ENCODE measurements around the gene FEZF2. TPM values are rescaled to one million over a fixed set of nuclear protein-coding genes. Genes with fewer than 3 reads are reported as not detected.
A peak's percentile ranks its signal among the peaks of the same experiment; 100 is the strongest.

FEZF2 gene
- polyA plus RNA-seq, 3 donors, result not detected

GRCh38 chr3:62373714-62374333 is 474 bp upstream of the FEZF2 start:
- no peak overlapping the region for H3K9ac ChIP-seq (ENCODE audit: insufficient read depth, low read length, poor library complexity, severe bottlenecking)
- H3K36me3 ChIP-seq (replicated peaks in 1 of 2; ENCODE audit: control insufficient read depth in 1 of 2, insufficient read depth in 2 of 2, low read length in 2 of 2), result no peaks in the 10 kb centered on the region
- no peak overlapping the region for H3K27ac ChIP-seq (ENCODE audit: low read depth in 1 of 2, low read length in 2 of 2)
- 4% methylated on average over 44 of the region's 47 CpGs for WGBS (ENCODE audit: insufficient coverage)
- no peak for DNase-seq
- no peak for TF ChIP-seq CTCF (IDR thresholded peaks at IDR 0.05)
- peaks cover 0 to 59% of the 10 kb centered on the region in 2 donors for H3K9me3 ChIP-seq (replicated peaks in 1 of 2; ENCODE audit: control insufficient read depth in 1 of 2, insufficient read depth in 1 of 2, low read length in 2 of 2)
- no peaks in the 10 kb centered on the region for H3K79me2 ChIP-seq (ENCODE audit: insufficient read depth, low read length)
- no peak overlapping the region for H3K4me3 ChIP-seq (replicated peaks in 1 of 3; ENCODE audit: low read depth in 2 of 3, low read length in 3 of 3)
- Mint-ChIP-seq H3K36me3 (peaks cover under 1 to 2% of the 10 kb centered on the region in 2 donors), H3K4me1 (peaks cover 3% of the 10 kb centered on the region), H3K4me3 (peak overlapping the region in 1 of 2 donors; percentile 70), H3K27ac (no peak overlapping the region), H3K27me3 (ENCODE audit: low read depth in 3 of 3) (peaks cover 97 to 99% (median 97%) of the 10 kb centered on the region in 3 donors), H3K9me3 (peaks cover 0 to 13% (median 3%) of the 10 kb centered on the region in 7 donors)
- intact Hi-C loops (cut with micrococcal nuclease), result no loop called here
- no peaks in the 10 kb centered on the region for H4K20me1 ChIP-seq (ENCODE audit: insufficient read depth, low read length)
- no peak overlapping the region for H2AFZ ChIP-seq (ENCODE audit: insufficient read depth, low read depth, low read length, poor library complexity, severe bottlenecking)
- no peaks in the 10 kb centered on the region for H3K4me1 ChIP-seq (ENCODE audit: control insufficient read depth in 1 of 2, insufficient read depth in 2 of 2, low read length in 2 of 2)
- H3K4me2 ChIP-seq (replicated peaks; ENCODE audit: extremely low read depth, low read length, poor library complexity, severe bottlenecking), result no peak overlapping the region
- peaks cover 87 to 97% of the 10 kb centered on the region in 2 donors for H3K27me3 ChIP-seq (ENCODE audit: control insufficient read depth in 2 of 2, insufficient read depth in 2 of 2, low read length in 2 of 2)

GRCh38 chr3:62372621-62373041 is 719 bp downstream of the FEZF2 start:
- 4% methylated on average over 30 of the region's 30 CpGs for WGBS (ENCODE audit: insufficient coverage)
- TF ChIP-seq CTCF (IDR thresholded peaks at IDR 0.05), result no peak
- peak overlapping the region in 1 of 2 donors; percentile 70 for H3K4me3 Mint-ChIP-seq
- H3K27me3 ChIP-seq (ENCODE audit: control insufficient read depth in 2 of 2, insufficient read depth in 2 of 2, low read length in 2 of 2), result peaks cover 85 to 97% of the 10 kb centered on the region in 2 donors
- no peaks in the 10 kb centered on the region for H3K4me1 ChIP-seq (ENCODE audit: control insufficient read depth in 1 of 2, insufficient read depth in 2 of 2, low read length in 2 of 2)
- peaks cover 0 to 67% of the 10 kb centered on the region in 2 donors for H3K9me3 ChIP-seq (replicated peaks in 1 of 2; ENCODE audit: control insufficient read depth in 1 of 2, insufficient read depth in 1 of 2, low read length in 2 of 2)
- no peak overlapping the region for H3K4me2 ChIP-seq (replicated peaks; ENCODE audit: extremely low read depth, low read length, poor library complexity, severe bottlenecking)
- peaks cover 97 to 100% (median 97%) of the 10 kb centered on the region in 3 donors for H3K27me3 Mint-ChIP-seq (ENCODE audit: low read depth in 3 of 3)
- H3K36me3 ChIP-seq (replicated peaks in 1 of 2; ENCODE audit: control insufficient read depth in 1 of 2, insufficient read depth in 2 of 2, low read length in 2 of 2), result no peaks in the 10 kb centered on the region
- H2AFZ ChIP-seq (ENCODE audit: insufficient read depth, low read depth, low read length, poor library complexity, severe bottlenecking), result no peak overlapping the region
- no peaks in the 10 kb centered on the region for H4K20me1 ChIP-seq (ENCODE audit: insufficient read depth, low read length)
- H3K9me3 Mint-ChIP-seq, result peaks cover 0 to 19% (median 7%) of the 10 kb centered on the region in 7 donors
- H3K27ac ChIP-seq (ENCODE audit: low read depth in 1 of 2, low read length in 2 of 2), result no peak overlapping the region
- H3K9ac ChIP-seq (ENCODE audit: insufficient read depth, low read length, poor library complexity, severe bottlenecking), result no peak overlapping the region
- no peaks in the 10 kb centered on the region for H3K79me2 ChIP-seq (ENCODE audit: insufficient read depth, low read length)
- intact Hi-C loops (cut with micrococcal nuclease), result no loop called here
- no peak overlapping the region for H3K27ac Mint-ChIP-seq
- H3K36me3 Mint-ChIP-seq, result peaks cover 0 to 3% of the 10 kb centered on the region in 2 donors
- no peak for DNase-seq
- H3K4me1 Mint-ChIP-seq, result peaks cover 3% of the 10 kb centered on the region
- H3K4me3 ChIP-seq (replicated peaks in 1 of 3; ENCODE audit: low read depth in 2 of 3, low read length in 3 of 3), result no peak overlapping the region
